Endodermal cell (in vitro differentiated cells): ENCODE data around the gene ATP1A1. TPM values are rescaled to one million over a fixed set of nuclear protein-coding genes. Genes with fewer than 3 reads are reported as not detected.
A peak's percentile ranks its signal among the peaks of the same experiment; 100 is the strongest.

Source experiments
- DNase-seq: peaks from one replicate; pipeline ENCODE4 v3.0.0-alpha.2; 2017
- H3K27ac ChIP-seq: 2 replicates; pipeline ENCODE4 v1.5.1; 2013; ENCODE audit warnings: mild to moderate bottlenecking, low read depth, low read length, moderate library complexity
- H3K27me3 ChIP-seq: 2 replicates; pipeline ENCODE4 v1.6.1; 2013; ENCODE audit warnings: mild to moderate bottlenecking, low read length, moderate library complexity; ENCODE audit not compliant: insufficient read depth, control insufficient read depth, poor library complexity, severe bottlenecking
- H3K36me3 ChIP-seq: 2 replicates; pipeline ENCODE4 v1.7.0; 2013; ENCODE audit warnings: mild to moderate bottlenecking, low read length, moderate library complexity; ENCODE audit not compliant: control insufficient read depth, insufficient read depth
- H3K4me1 ChIP-seq: one replicate; pipeline ENCODE4 v1.7.0; 2013; ENCODE audit warnings: low read length; ENCODE audit not compliant: control insufficient read depth, insufficient read depth
- H3K4me3 ChIP-seq: 2 replicates; pipeline ENCODE4 v1.5.1; 2013; ENCODE audit warnings: mild to moderate bottlenecking, low read length, moderate library complexity
- H3K9ac ChIP-seq: 2 replicates; pipeline ENCODE4 v1.6.1; 2013; ENCODE audit warnings: mild to moderate bottlenecking, low read length, moderate library complexity; ENCODE audit not compliant: poor library complexity, severe bottlenecking; ENCODE audit errors: extremely low read depth
- H3K9me3 ChIP-seq: 2 replicates; pipeline ENCODE4 v1.6.1; 2013; ENCODE audit warnings: mild to moderate bottlenecking, low read length, moderate library complexity; ENCODE audit not compliant: control insufficient read depth
- H3K27ac Mint-ChIP-seq: 2 replicates; pipeline ENCODE4 v1.8.0; 2020; ENCODE audit warnings: mixed read lengths
- H3K27me3 Mint-ChIP-seq: 2 replicates; pipeline ENCODE4 v1.8.0; 2021; ENCODE audit warnings: mild to moderate bottlenecking, mixed read lengths; ENCODE audit not compliant: insufficient read depth
- H3K36me3 Mint-ChIP-seq: 2 replicates; pipeline ENCODE4 v1.8.0; 2020; ENCODE audit warnings: low read depth, mixed read lengths
- H3K4me1 Mint-ChIP-seq: 2 replicates; pipeline ENCODE4 v1.8.0; 2020; ENCODE audit warnings: mixed read lengths
- H3K4me3 Mint-ChIP-seq: 2 replicates; pipeline ENCODE4 v1.8.0; 2020; ENCODE audit warnings: mild to moderate bottlenecking, moderate library complexity, mixed read lengths
- H3K9me3 Mint-ChIP-seq: 2 replicates; pipeline ENCODE4 v1.8.0; 2020; ENCODE audit warnings: mild to moderate bottlenecking, mixed read lengths
- WGBS, 2 experiments: methylation state at CpG; one replicate each; pipeline versions ENCODE4 v1.1.5 to v1.1.7; 2013; ENCODE audit warnings: missing lambda C conversion rate in 2 of 2, mixed read lengths in 1 of 2; ENCODE audit not compliant: insufficient coverage in 1 of 2, insufficient read length in 1 of 2; 5-methylcytosine and 5-hydroxymethylcytosine counted together
- total RNA-seq, 2 donors: library from RNA; stranded (reverse); fragmentation: NEBNext Ultra II Directional in 1 of 2; extraction: Animal tissue kit (Norgen Biotek cat#: 25700) in 1 of 2; gene quantifications; 2 replicates in 1 of 2; 3 replicates in 1 of 2; pipeline ENCODE4 v1.2.1, GENCODE V29; 2021
- TF ChIP-seq, protein P1 (sequence below): fragments of 200-600 bp; sonication (generic); conservative IDR thresholded peaks from 2 replicates; pipeline ENCODE4 v1.5.0; 2021; ENCODE audit warnings: antibody characterized with exemption, mild to moderate bottlenecking

Gene ATP1A1
- total RNA-seq, 2 donors from 2014 or later, result 359 to 398 TPM

DNA sequence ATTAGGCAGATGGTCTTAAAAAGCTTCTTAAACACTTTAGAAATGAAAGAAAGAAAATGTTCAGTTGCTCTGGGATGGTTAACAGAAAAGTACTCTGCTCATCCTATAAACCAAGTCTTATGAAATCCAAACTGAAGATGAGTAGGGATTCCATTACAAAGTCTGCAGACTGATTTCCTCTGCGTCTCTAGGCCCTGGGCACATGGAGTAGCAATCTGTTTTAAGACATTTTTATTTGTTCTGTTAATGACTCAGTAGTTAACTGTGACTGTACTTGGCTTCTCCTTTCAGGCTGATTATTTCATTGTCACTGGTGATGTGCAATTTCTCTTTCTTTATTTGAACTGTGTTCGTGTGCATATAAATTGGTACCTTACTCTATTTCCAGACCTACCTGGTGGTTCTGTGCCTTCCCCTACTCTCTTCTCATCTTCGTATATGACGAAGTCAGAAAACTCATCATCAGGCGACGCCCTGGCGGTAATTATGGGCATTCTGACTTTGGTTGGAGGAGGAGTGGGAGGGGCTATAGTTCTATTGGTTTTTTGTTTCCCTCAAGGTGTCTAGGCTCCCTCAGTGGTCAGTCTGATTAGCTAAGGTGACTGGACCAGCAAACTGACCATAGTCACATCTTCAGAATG, 30.6 kb downstream of the ATP1A1 start:
- peaks cover 84% of the 10 kb centered on the region for H3K36me3 ChIP-seq
- Mint-ChIP-seq H3K36me3 (peaks cover 96% of the 10 kb centered on the region), H3K4me1 (peaks cover 16% of the 10 kb centered on the region)

GRCh38 chr1:116404699-116405098, 31.7 kb downstream of the ATP1A1 start:
- Mint-ChIP-seq H3K36me3 (peaks cover 85% of the 10 kb centered on the region), H3K4me1 (peaks cover 16% of the 10 kb centered on the region), H3K27ac (no peak overlapping the region), H3K27me3 (no peaks in the 10 kb centered on the region), H3K9me3 (no peaks in the 10 kb centered on the region), H3K4me3 (no peak overlapping the region)
- Histone ChIP-seq H3K4me1 (peaks cover 13% of the 10 kb centered on the region), H3K9me3 (no peaks in the 10 kb centered on the region), H3K4me3 (no peak overlapping the region), H3K27ac (no peak overlapping the region), H3K36me3 (peaks cover 74% of the 10 kb centered on the region), H3K27me3 (no peaks in the 10 kb centered on the region), H3K9ac (no peak overlapping the region)
- no peak for DNase-seq
- WGBS, 2 experiments, result 93 to 94% methylated on average over 2 to 5 of the region's 5 CpGs
- TF ChIP-seq, protein P1, sequence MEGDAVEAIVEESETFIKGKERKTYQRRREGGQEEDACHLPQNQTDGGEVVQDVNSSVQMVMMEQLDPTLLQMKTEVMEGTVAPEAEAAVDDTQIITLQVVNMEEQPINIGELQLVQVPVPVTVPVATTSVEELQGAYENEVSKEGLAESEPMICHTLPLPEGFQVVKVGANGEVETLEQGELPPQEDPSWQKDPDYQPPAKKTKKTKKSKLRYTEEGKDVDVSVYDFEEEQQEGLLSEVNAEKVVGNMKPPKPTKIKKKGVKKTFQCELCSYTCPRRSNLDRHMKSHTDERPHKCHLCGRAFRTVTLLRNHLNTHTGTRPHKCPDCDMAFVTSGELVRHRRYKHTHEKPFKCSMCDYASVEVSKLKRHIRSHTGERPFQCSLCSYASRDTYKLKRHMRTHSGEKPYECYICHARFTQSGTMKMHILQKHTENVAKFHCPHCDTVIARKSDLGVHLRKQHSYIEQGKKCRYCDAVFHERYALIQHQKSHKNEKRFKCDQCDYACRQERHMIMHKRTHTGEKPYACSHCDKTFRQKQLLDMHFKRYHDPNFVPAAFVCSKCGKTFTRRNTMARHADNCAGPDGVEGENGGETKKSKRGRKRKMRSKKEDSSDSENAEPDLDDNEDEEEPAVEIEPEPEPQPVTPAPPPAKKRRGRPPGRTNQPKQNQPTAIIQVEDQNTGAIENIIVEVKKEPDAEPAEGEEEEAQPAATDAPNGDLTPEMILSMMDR, result no peak

More for the DNA sequence above, 30.6 kb downstream of the ATP1A1 start:
- H3K9me3 Mint-ChIP-seq, result no peaks in the 10 kb centered on the region
- no peaks in the 10 kb centered on the region for H3K27me3 Mint-ChIP-seq
- no peak overlapping the region for H3K4me3 Mint-ChIP-seq
- TF ChIP-seq, protein P1, result no peak
- H3K27ac ChIP-seq, result no peak overlapping the region
- H3K9ac ChIP-seq, result no peak overlapping the region
- peaks cover 13% of the 10 kb centered on the region for H3K4me1 ChIP-seq
- H3K27me3 ChIP-seq, result no peaks in the 10 kb centered on the region
- no peaks in the 10 kb centered on the region for H3K9me3 ChIP-seq
- no peak overlapping the region for H3K4me3 ChIP-seq
- H3K27ac Mint-ChIP-seq, result no peak overlapping the region
- 97 to 98% methylated on average over 4 to 7 of the region's 7 CpGs for WGBS, 2 experiments
- no peak for DNase-seq

DNA sequence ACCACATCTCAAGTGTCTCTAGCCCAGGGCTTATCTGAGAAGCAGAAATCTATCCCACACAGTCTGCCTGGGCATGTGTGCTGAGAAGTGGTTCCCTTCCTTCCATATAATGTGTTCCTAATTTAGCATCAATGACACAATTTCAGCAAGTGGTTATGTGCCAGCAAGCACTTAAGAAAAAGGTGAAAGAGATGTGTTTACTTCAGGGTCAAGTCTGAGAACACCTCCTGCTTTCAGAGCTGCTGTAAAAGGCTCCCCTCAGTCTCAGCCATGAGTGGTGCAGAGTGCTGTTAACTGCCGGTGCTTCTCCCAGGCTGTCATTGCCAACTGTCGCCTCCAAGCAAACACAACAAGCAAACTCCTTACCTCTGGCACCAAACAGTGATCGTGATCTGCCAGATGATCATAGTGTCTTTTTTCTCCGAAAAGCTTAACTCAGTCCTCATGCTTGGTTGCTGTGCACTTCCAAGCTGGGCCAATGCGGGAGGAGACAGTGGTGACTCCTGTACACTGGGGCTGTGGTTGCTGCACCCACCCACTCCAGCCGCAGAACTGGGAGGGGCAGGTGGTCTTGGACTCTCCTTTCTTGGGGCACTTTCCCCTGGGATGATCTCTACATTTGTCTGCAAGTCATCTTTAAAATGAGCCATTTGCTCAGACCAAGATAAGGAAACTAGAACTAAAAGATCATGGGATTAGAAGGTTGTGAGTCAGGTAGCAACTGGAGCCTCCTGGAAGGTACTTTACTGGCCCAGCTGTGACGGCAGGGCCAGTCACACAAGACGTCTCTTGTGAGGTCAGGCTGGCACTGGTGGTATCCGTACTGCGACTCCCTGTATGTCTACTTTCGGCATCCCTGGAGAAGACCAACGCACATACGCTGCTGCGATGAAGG, 32.4 kb downstream of the ATP1A1 start:
- Histone ChIP-seq H3K9ac (no peak overlapping the region), H3K36me3 (peaks cover 66% of the 10 kb centered on the region), H3K9me3 (no peaks in the 10 kb centered on the region), H3K4me3 (no peak overlapping the region), H3K4me1 (peaks cover 10% of the 10 kb centered on the region), H3K27me3 (no peaks in the 10 kb centered on the region), H3K27ac (no peak overlapping the region)
- Mint-ChIP-seq H3K9me3 (no peaks in the 10 kb centered on the region), H3K4me1 (peaks cover 16% of the 10 kb centered on the region), H3K4me3 (no peak overlapping the region), H3K27me3 (no peaks in the 10 kb centered on the region), H3K36me3 (peaks cover 84% of the 10 kb centered on the region), H3K27ac (no peak overlapping the region)
- DNase-seq, result peak; percentile 29
- TF ChIP-seq, protein P1, result no peak
- WGBS, 2 experiments, result 88 to 91% methylated on average over 10 to 14 of the region's 14 CpGs
